ENCODE data around the gene NRSN2.

The NRSN2 gene

DNA sequence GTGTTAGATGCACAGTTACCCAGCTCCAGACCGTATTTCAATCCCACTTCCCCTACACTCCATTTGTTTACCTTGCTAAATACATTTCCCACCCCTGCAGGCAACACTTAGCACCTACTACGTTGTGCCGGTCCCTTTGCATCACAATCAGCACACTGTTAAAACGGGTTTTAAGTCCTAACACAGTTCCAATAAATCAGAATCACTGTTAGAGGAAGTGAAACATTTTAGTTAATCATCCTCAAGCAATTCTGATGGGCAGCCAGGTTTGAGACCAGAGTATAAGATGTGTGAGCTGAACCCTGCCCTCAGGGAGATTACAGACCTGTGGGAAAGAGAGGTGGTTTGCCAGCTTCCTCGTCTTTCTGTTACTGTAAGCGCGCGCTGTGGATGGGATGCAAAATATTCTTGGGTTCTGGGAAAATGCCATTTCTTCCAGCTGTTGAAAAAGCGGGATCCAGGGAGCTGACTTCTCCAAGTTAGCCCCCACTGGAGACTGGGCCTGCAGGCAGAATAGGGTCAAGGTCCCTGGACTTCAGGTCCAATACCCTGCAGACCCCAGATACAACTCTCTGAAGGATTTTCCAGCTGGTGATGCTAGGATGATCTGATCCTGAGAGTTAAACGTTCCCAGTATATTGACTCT is 46.4 kb upstream of the NRSN2 start:
- H3K79me2 ChIP-seq (ENCODE audit: low read length) = peaks cover 40% of the 10 kb centered on the region
- TF ChIP-seq EZH2phosphoT487 (IDR thresholded peaks at IDR 0.05; ENCODE audit: low read length) (no peak), EZH2 (optimal IDR thresholded peaks at IDR 0.05; ENCODE audit: low read depth, low read length) (no peak)
- TF ChIP-seq, protein P1, sequence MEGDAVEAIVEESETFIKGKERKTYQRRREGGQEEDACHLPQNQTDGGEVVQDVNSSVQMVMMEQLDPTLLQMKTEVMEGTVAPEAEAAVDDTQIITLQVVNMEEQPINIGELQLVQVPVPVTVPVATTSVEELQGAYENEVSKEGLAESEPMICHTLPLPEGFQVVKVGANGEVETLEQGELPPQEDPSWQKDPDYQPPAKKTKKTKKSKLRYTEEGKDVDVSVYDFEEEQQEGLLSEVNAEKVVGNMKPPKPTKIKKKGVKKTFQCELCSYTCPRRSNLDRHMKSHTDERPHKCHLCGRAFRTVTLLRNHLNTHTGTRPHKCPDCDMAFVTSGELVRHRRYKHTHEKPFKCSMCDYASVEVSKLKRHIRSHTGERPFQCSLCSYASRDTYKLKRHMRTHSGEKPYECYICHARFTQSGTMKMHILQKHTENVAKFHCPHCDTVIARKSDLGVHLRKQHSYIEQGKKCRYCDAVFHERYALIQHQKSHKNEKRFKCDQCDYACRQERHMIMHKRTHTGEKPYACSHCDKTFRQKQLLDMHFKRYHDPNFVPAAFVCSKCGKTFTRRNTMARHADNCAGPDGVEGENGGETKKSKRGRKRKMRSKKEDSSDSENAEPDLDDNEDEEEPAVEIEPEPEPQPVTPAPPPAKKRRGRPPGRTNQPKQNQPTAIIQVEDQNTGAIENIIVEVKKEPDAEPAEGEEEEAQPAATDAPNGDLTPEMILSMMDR (IDR thresholded peaks at IDR 0.05; ENCODE audit: low read length) = no peak
- no peak overlapping the region for H2AFZ ChIP-seq (ENCODE audit: low read length)
- H3K27ac ChIP-seq (ENCODE audit: low read length) = no peak overlapping the region
- no peaks in the 10 kb centered on the region for H3K9me3 ChIP-seq (replicated peaks; ENCODE audit: insufficient read depth, low read length)
- no peak overlapping the region for H3K9ac ChIP-seq (ENCODE audit: low read length)
- no peaks in the 10 kb centered on the region for H3K36me3 ChIP-seq (replicated peaks; ENCODE audit: insufficient read depth, low read length)
- H3K4me1 ChIP-seq (ENCODE audit: low read length) = peaks cover 36% of the 10 kb centered on the region
- H3F3A ChIP-seq (ENCODE audit: insufficient read depth, low read length) = peaks cover 13% of the 10 kb centered on the region
- no peaks in the 10 kb centered on the region for H3K27me3 ChIP-seq (replicated peaks; ENCODE audit: insufficient read depth, low read length)
- H3K4me2 ChIP-seq (ENCODE audit: low read depth, low read length) = peak overlapping the region; percentile 89; the same call in 1 of the 2 replicates
- no peak overlapping the region for H3K4me3 ChIP-seq (ENCODE audit: low read length)
- no peak for DNase-seq
- H3K9me2 ChIP-seq (replicated peaks; ENCODE audit: insufficient read depth, low read length) = no peaks in the 10 kb centered on the region
- H4K20me1 ChIP-seq (ENCODE audit: insufficient read depth, low read length) = peaks cover 4% of the 10 kb centered on the region

DNA sequence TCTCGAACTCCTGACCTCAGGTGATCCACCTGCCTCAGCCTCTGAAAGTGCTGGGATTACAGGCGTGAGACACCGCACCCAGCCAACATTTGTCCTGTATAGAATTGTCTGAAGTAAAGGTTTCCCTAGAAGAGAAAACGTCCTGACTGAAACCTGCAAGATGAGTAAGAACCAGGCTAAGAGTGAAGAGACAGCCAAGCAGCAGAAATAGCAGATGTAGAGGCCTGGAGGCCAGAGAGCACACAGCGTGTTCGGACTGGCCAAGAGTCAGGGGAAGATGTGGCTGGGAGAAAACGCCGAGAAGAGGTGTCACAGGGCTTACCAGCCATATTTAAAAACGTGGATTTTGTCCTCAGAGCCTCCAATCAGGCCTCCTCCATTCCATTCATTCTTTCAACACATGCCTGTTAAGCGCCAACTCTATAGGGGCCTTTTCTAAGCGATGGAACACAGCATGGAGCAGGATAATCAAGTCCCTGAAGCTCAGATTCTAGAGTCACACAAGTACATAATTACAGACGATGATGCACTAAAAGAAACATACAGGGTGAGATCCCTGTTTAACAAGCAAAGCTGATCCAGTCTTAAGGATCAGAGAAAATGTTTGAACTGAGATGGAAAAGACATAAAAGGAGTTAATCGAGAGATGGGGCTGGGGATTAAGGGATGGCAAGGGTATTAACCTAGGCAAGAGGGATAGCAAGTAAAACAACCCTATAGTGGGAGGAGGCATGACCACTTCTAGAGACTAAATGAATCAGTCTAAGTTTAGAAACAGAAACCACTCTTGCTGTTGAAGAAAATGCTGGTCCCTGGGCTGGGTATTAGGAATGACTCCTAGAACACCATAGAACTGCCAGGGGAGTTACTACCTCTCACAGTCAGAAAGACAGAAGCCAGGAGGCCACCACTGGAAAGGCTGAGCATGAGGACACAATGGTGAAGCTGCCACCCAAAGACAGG is 44.7 kb upstream of the NRSN2 start:
- no peaks in the 10 kb centered on the region for H3K27me3 ChIP-seq (replicated peaks; ENCODE audit: insufficient read depth, low read length)
- H2AFZ ChIP-seq (ENCODE audit: low read length) = no peak overlapping the region
- no peak overlapping the region for H3K4me3 ChIP-seq (ENCODE audit: low read length)
- no peak overlapping the region for H3K9ac ChIP-seq (ENCODE audit: low read length)
- no peaks in the 10 kb centered on the region for H3K9me2 ChIP-seq (replicated peaks; ENCODE audit: insufficient read depth, low read length)
- H4K20me1 ChIP-seq (ENCODE audit: insufficient read depth, low read length) = peaks cover 4% of the 10 kb centered on the region
- TF ChIP-seq, protein P1 (IDR thresholded peaks at IDR 0.05; ENCODE audit: low read length) = no peak
- TF ChIP-seq EZH2phosphoT487 (IDR thresholded peaks at IDR 0.05; ENCODE audit: low read length) = no peak
- TF ChIP-seq EZH2 (optimal IDR thresholded peaks at IDR 0.05; ENCODE audit: low read depth, low read length) = no peak
- no peak overlapping the region for H3K27ac ChIP-seq (ENCODE audit: low read length)
- H3F3A ChIP-seq (ENCODE audit: insufficient read depth, low read length) = peaks cover 7% of the 10 kb centered on the region
- H3K4me2 ChIP-seq (ENCODE audit: low read depth, low read length) = no peak overlapping the region
- peaks cover 33% of the 10 kb centered on the region for H3K79me2 ChIP-seq (ENCODE audit: low read length)
- peaks cover 32% of the 10 kb centered on the region for H3K4me1 ChIP-seq (ENCODE audit: low read length)
- no peak for DNase-seq
- H3K9me3 ChIP-seq (replicated peaks; ENCODE audit: insufficient read depth, low read length) = no peaks in the 10 kb centered on the region
- H3K36me3 ChIP-seq (replicated peaks; ENCODE audit: insufficient read depth, low read length) = no peaks in the 10 kb centered on the region

DNA sequence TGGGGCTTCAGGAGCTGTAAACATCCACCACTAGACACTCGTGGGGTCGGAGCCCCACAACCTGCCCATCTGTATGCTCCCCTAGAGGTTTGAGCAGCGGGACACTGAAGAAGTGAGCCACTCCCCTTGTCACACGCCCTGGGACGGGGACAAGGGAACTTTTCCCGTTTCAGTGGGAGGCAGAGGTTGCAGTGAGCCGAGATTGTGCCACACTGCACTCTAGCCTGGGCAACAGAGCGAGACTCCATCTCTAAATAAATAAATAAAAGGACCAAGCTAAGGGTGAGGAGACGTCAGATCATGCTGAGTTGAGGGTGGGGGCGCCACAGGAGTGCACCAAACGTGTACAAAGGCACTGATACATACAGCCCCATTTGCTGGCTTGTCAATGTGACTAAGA is 41.2 kb upstream of the NRSN2 start:
- H4K20me1 ChIP-seq (ENCODE audit: insufficient read depth, low read length) = no peaks in the 10 kb centered on the region
- H2AFZ ChIP-seq (ENCODE audit: low read length) = no peak overlapping the region
- H3K27ac ChIP-seq (ENCODE audit: low read length) = no peak overlapping the region
- no peaks in the 10 kb centered on the region for H3K9me3 ChIP-seq (replicated peaks; ENCODE audit: insufficient read depth, low read length)
- no peaks in the 10 kb centered on the region for H3K36me3 ChIP-seq (replicated peaks; ENCODE audit: insufficient read depth, low read length)
- H3F3A ChIP-seq (ENCODE audit: insufficient read depth, low read length) = peaks cover 2% of the 10 kb centered on the region; the same call in 1 of the 2 replicates
- H3K4me1 ChIP-seq (ENCODE audit: low read length) = peaks cover 21% of the 10 kb centered on the region
- no peaks in the 10 kb centered on the region for H3K9me2 ChIP-seq (replicated peaks; ENCODE audit: insufficient read depth, low read length)
- DNase-seq = no peak
- H3K79me2 ChIP-seq (ENCODE audit: low read length) = peaks cover 4% of the 10 kb centered on the region
- no peaks in the 10 kb centered on the region for H3K27me3 ChIP-seq (replicated peaks; ENCODE audit: insufficient read depth, low read length)
- H3K4me2 ChIP-seq (ENCODE audit: low read depth, low read length) = no peak overlapping the region
- no peak overlapping the region for H3K4me3 ChIP-seq (ENCODE audit: low read length)
- TF ChIP-seq, protein P1 (IDR thresholded peaks at IDR 0.05; ENCODE audit: low read length) = no peak
- TF ChIP-seq EZH2 (optimal IDR thresholded peaks at IDR 0.05; ENCODE audit: low read depth, low read length) = no peak
- no peak for TF ChIP-seq EZH2phosphoT487 (IDR thresholded peaks at IDR 0.05; ENCODE audit: low read length)
- no peak overlapping the region for H3K9ac ChIP-seq (ENCODE audit: low read length)
